K562 (cell line): ENCODE results near the gene RBPJL. TPM values are rescaled to one million over a fixed set of nuclear protein-coding genes. Genes with fewer than 3 reads are reported as not detected.

ENCODE experiments used
- ATAC-seq: fragments of 200-7000 bp; cut with Tn5 transposase; 3 replicates; pipeline ENCODE4 v1.9.1; 2020; ENCODE audit warnings: moderate library complexity
- BruUV-seq: library from RNA; stranded (reverse); fragments of 400-500 nt; replicated peaks from 2 replicates; lab custom pipeline; 2021; lab: Mats Ljungman, UMichigan
- CTCF ChIA-PET: fragments of 300-600 bp; formaldehyde crosslinking; extraction: SDS; loops from one replicate; lab custom pipeline; 2021; ENCODE audit warnings: low intra/inter-chr PET ratio; lab: Yijun Ruan, JAX
- POLR2A ChIA-PET: fragments of 300-600, 350-650 bp; sonication (Branson Sonifier 250); formaldehyde crosslinking; extraction: SDS; loops from one replicate; lab custom pipeline; 2021; ENCODE audit warnings: antibody characterized with exemption, inconsistent platforms; lab: Yijun Ruan, JAX
- DNase-seq, 4 experiments: peaks; one replicate each; pipeline versions ENCODE4 v3.0.0 to v3.0.0-alpha.2; 2011 to 2018; ENCODE audit warnings: low spot score in 3 of 4, mixed read lengths in 3 of 4; ENCODE audit errors: extremely low read depth in 1 of 4
- FAIRE-seq: peaks from 2 replicates; lab custom pipeline; 2011; peaks lifted over from hg19 to GRCh38; lab: Jason Lieb, UNC
- H2AFZ ChIP-seq: 2 replicates; pipeline ENCODE4 v1.6.0; 2011; ENCODE audit warnings: low read depth, low read length, control low read depth, inconsistent platforms
- H3K27ac ChIP-seq: fragments of 200-600 bp; 3 replicates; pipeline ENCODE4 v1.8.0; 2011; ENCODE audit warnings: low read depth, mild to moderate bottlenecking, control low read depth, inconsistent platforms, low read length, moderate library complexity, mixed read lengths; ENCODE audit errors: extremely low read depth
- H3K27me3 ChIP-seq, 2 experiments: fragments of 300-600 bp in 1 of 2; 2 replicates in 1 of 2; 3 replicates in 1 of 2; pipeline versions ENCODE4 v1.6.0 to v1.8.0; 2011; ENCODE audit warnings: inconsistent platforms in 2 of 2, low read length in 2 of 2, mild to moderate bottlenecking in 1 of 2, mixed read lengths in 1 of 2, moderate library complexity in 1 of 2; ENCODE audit not compliant: control insufficient read depth in 2 of 2, insufficient read depth in 2 of 2
- H3K36me3 ChIP-seq: fragments of 300-600 bp; 3 replicates; pipeline ENCODE4 v1.8.0; 2011; ENCODE audit warnings: mild to moderate bottlenecking, low read length, inconsistent platforms; ENCODE audit not compliant: control insufficient read depth, insufficient read depth
- H3K4me1 ChIP-seq, 2 experiments: fragments of 200-600 bp in 1 of 2; replicated peaks in 1 of 2; 2 replicates in 1 of 2; 3 replicates in 1 of 2; pipeline versions ENCODE4 v1.5.1 to v1.8.0; 2011; ENCODE audit warnings: inconsistent platforms in 2 of 2, low read length in 2 of 2, mild to moderate bottlenecking in 1 of 2, mixed read lengths in 1 of 2, moderate library complexity in 1 of 2; ENCODE audit not compliant: control insufficient read depth in 2 of 2, insufficient read depth in 2 of 2
- H3K4me2 ChIP-seq: 2 replicates; pipeline ENCODE4 v1.6.1; 2011; ENCODE audit warnings: low read length, control low read depth, inconsistent platforms, mixed read lengths; ENCODE audit not compliant: insufficient read depth
- H3K4me3 ChIP-seq: fragments of 200-600 bp; sonication (generic), shearing (Covaris generic); 2 replicates; pipeline ENCODE4 v1.5.1; 2016; ENCODE audit warnings: control low read depth, inconsistent platforms
- H3K79me2 ChIP-seq: fragments of 200-600 bp; 3 replicates; pipeline ENCODE4 v1.8.0; 2011; ENCODE audit warnings: low read length, inconsistent platforms; ENCODE audit not compliant: control insufficient read depth, insufficient read depth
- H3K9ac ChIP-seq, 2 experiments: 2 replicates each; pipeline versions ENCODE4 v1.6.0 to v1.6.1; 2011; ENCODE audit warnings: low read depth in 2 of 2, low read length in 2 of 2, control low read depth in 1 of 2, inconsistent platforms in 1 of 2, mild to moderate bottlenecking in 1 of 2, mixed read lengths in 1 of 2; ENCODE audit not compliant: insufficient read depth in 1 of 2
- H3K9me1 ChIP-seq: one replicate; pipeline ENCODE4 v1.6.0; 2011; ENCODE audit warnings: inconsistent platforms, mild to moderate bottlenecking, low read length, moderate library complexity; ENCODE audit not compliant: control insufficient read depth, insufficient read depth
- H3K9me3 ChIP-seq: replicated peaks from 2 replicates; pipeline ENCODE4 v1.5.1; 2011; ENCODE audit warnings: low read depth, low read length, inconsistent platforms; ENCODE audit not compliant: control insufficient read depth, insufficient read depth
- H4K20me1 ChIP-seq: replicated peaks from 2 replicates; pipeline ENCODE4 v1.6.1; 2011; ENCODE audit warnings: low read length, inconsistent platforms, mixed read lengths; ENCODE audit not compliant: control insufficient read depth, insufficient read depth
- BRD4 ChIP-seq: fragments of 200-600 bp; sonication (generic); IDR thresholded peaks from 2 replicates; pipeline ENCODE4 v1.6.1; 2017; ENCODE audit warnings: inconsistent platforms
- CBX1 ChIP-seq: sonication (generic); IDR thresholded peaks from 2 replicates; pipeline ENCODE4 v1.6.1; 2016; ENCODE audit warnings: antibody characterized with exemption, low read depth, mild to moderate bottlenecking
- DMBX1 ChIP-seq: fragments of 250-450 bp; sonication (Bioruptor Pico); IDR thresholded peaks from 2 replicates; pipeline ENCODE4 v1.8.0; 2022; ENCODE audit warnings: inconsistent platforms, mild to moderate bottlenecking, moderate library complexity, borderline replicate concordance
- DNMT1 ChIP-seq: fragments of 450-650 bp; IDR thresholded peaks from 2 replicates; pipeline ENCODE4 v1.6.1; 2016; ENCODE audit warnings: antibody characterized with exemption, mild to moderate bottlenecking
- ETS2 ChIP-seq: IDR thresholded peaks from 2 replicates; pipeline ENCODE4 v1.6.1; 2016; ENCODE audit warnings: borderline replicate concordance, missing genetic modification characterization, mild to moderate bottlenecking, moderate library complexity, missing compliant biosample characterization; ENCODE audit not compliant: poor library complexity, severe bottlenecking
- FOXP1 ChIP-seq: sonication (generic); formaldehyde crosslinking; IDR thresholded peaks from 2 replicates; pipeline ENCODE4 v1.8.0; 2022; ENCODE audit warnings: mild to moderate bottlenecking, missing genetic modification reagents
- ILF3 ChIP-seq: fragments of 450-650 bp; IDR thresholded peaks from 2 replicates; pipeline ENCODE4 v1.6.1; 2018; ENCODE audit warnings: antibody characterized with exemption, mild to moderate bottlenecking, moderate library complexity, borderline replicate concordance
- ILK ChIP-seq: fragments of 450-650 bp; IDR thresholded peaks from 2 replicates; pipeline ENCODE4 v1.6.1; 2016; ENCODE audit warnings: missing genetic modification characterization, low read depth, mild to moderate bottlenecking, missing compliant biosample characterization, moderate library complexity, borderline replicate concordance
- KDM5B ChIP-seq: fragments of 200-600 bp; sonication (generic); IDR thresholded peaks from 2 replicates; pipeline ENCODE4 v1.6.1; 2012; ENCODE audit warnings: low read depth, mild to moderate bottlenecking, moderate library complexity, low read length, control low read depth, inconsistent platforms; ENCODE audit not compliant: insufficient replicate concordance
- PCBP1 ChIP-seq: fragments of 200-400 bp; formaldehyde crosslinking; IDR thresholded peaks from 2 replicates; pipeline ENCODE4 v1.6.1; 2018; ENCODE audit warnings: mild to moderate bottlenecking, low read depth, low read length; ENCODE audit not compliant: poor library complexity, severe bottlenecking
- RAD21 ChIP-seq, 2 experiments: fragments of 250-450 bp in 1 of 2; fragments of 450-650 bp in 1 of 2; sonication (Bioruptor Pico) in 1 of 2; formaldehyde crosslinking in 1 of 2; IDR thresholded peaks in 1 of 2; conservative IDR thresholded peaks in 1 of 2; 2 replicates each; pipeline versions ENCODE4 v1.4.0 to v1.8.0; 2020 to 2022; ENCODE audit warnings: mild to moderate bottlenecking in 2 of 2, moderate library complexity in 1 of 2
- RBM39 ChIP-seq: fragments of 200-400 bp; formaldehyde crosslinking; optimal IDR thresholded peaks from 2 replicates; pipeline ENCODE3; 2018; ENCODE audit warnings: low read depth, low read length
- SMARCA4 ChIP-seq: fragments of 450-650 bp; IDR thresholded peaks from 2 replicates; pipeline ENCODE4 v1.6.1; 2016
- ZBTB5 ChIP-seq: fragments of 450-650 bp; IDR thresholded peaks from 2 replicates; pipeline ENCODE4 v1.6.1; 2017; ENCODE audit warnings: antibody characterized with exemption
- ZBTB9 ChIP-seq: fragments of 450-650 bp; formaldehyde crosslinking; IDR thresholded peaks from 2 replicates; pipeline ENCODE4 v1.4.0; 2020; ENCODE audit warnings: mild to moderate bottlenecking, moderate library complexity
- ZFP30 ChIP-seq: fragments of 250-450 bp; sonication (Bioruptor Pico); IDR thresholded peaks from 2 replicates; pipeline ENCODE4 v1.8.0; 2022; ENCODE audit warnings: moderate library complexity, mild to moderate bottlenecking, inconsistent platforms, borderline replicate concordance
- ZNF217 ChIP-seq: sonication (generic); formaldehyde crosslinking; IDR thresholded peaks from 2 replicates; pipeline ENCODE4 v1.8.0; 2022; ENCODE audit warnings: mild to moderate bottlenecking, missing genetic modification reagents
- ZNF224 ChIP-seq: sonication (generic); formaldehyde crosslinking; IDR thresholded peaks from 2 replicates; pipeline ENCODE4 v1.8.0; 2022; ENCODE audit warnings: mild to moderate bottlenecking, missing genetic modification reagents
- WGBS: fragments of 100-300 bp; shearing (Covaris generic); methylation state at CpG from one replicate; pipeline ENCODE4 v1.1.6; 2016; ENCODE audit warnings: low coverage, mixed read lengths; ENCODE audit not compliant: insufficient coverage; ENCODE audit errors: missing lambda C conversion rate; 5-methylcytosine and 5-hydroxymethylcytosine counted together
- in situ Hi-C: fragments of 300-500 bp; cut with MboI; formaldehyde crosslinking; loops from 4 replicates; pipeline ENCODE4 v1.15.0; 2018; ENCODE audit warnings: inconsistent platforms, mixed read lengths
- intact Hi-C: fragments of 100-400 bp; cut with micrococcal nuclease; formaldehyde crosslinking; loops from 2 replicates; pipeline ENCODE4 v1.14.2; 2022
- polyA plus RNA-seq, 8 experiments: library from polyadenylated mRNA; depleted of rRNA in 4 of 8; stranded (reverse) in 5 of 8; unstranded in 3 of 8; fragments of >200 nt; fragmentation: Nextera tagmentation in 2 of 8; fragmentation: Illumina TruSeq in 1 of 8; extraction: Ambion mirVana in 2 of 8; extraction: Trizol in 1 of 8; gene quantifications; 2 replicates each; pipeline versions ENCODE4 v1.2.1 to v1.2.3, GENCODE V29; 2011 to 2014; ENCODE audit warnings: inconsistent platforms in 1 of 8, missing spikeins in 1 of 8
- total RNA-seq, 7 experiments: library from RNA; depleted of rRNA in 6 of 7; stranded (reverse); fragments of >200 nt in 6 of 7; fragmentation: Illumina TruSeq in 2 of 7; extraction: Trizol in 2 of 7; gene quantifications; 2 replicates each; pipeline versions ENCODE4 v1.2.1 to v1.2.3, GENCODE V29; 2011 to 2021; ENCODE audit warnings: low replicate concordance in 1 of 7

The RBPJL gene
- total and polyA plus RNA-seq, 9 of the 15 experiments (the other 6 are each of a cell fraction or from before 2014, with no cell fraction given), result not detected

GRCh38 chr20:45347936-45348778 is 41.5 kb downstream of the RBPJL start, which contains the start of gene SDC4 (continued):
- TF ChIP-seq PCBP1 (peak; percentile 70), DMBX1 (CRISPR knock-in tag) (peak; percentile 17; the same call in 1 of the 2 replicates), SMARCA4 (0 out of 2 replicates have a peak, but pooled peaks have one; percentile 18)

- Histone ChIP-seq H3K36me3 (no peaks in the 10 kb centered on the region; the same call in 2 of the 3 replicates), H3K27me3 (no peaks in the 10 kb centered on the region), H3K9me1 (no peaks in the 10 kb centered on the region), H3K4me2 (no peak overlapping the region), H3K9ac (no peak overlapping the region), H2AFZ (no peak overlapping the region), H3K27ac (no peak overlapping the region), H3K4me1 (peaks cover 13 to 30% of the 10 kb centered on the region in 2 experiments; a peak in 4 of 5 replicates), H3K9me3 (no peaks in the 10 kb centered on the region), H4K20me1 (no peaks in the 10 kb centered on the region; the same call in 1 of the 2 replicates), H3K4me3 (no peak overlapping the region), H3K79me2 (peaks cover 15% of the 10 kb centered on the region; the same call in 2 of the 3 replicates)
- ChIA-PET CTCF (no interaction called here), POLR2A (no interaction called here)
- DNase-seq (no peak), ATAC-seq (no peak), FAIRE-seq (no peak)
- WGBS, result 17% methylated on average over 1 of the region's 1 CpG
- in situ Hi-C loops, result no loop called here
- intact Hi-C loops, result no loop called here
- BruUV-seq, result no TSS peak
- TF ChIP-seq ZBTB5 (no peak), ZBTB9 (CRISPR knock-in tag) (no peak), RBM39 (no peak), ZNF217 (no peak), ETS2 (tag) (no peak), ILF3 (no peak), DNMT1 (no peak), FOXP1 (no peak), CBX1 (no peak), ZFP30 (CRISPR knock-in tag) (no peak), RAD21 (CRISPR knock-in tag; conservative IDR thresholded peaks at IDR 0.05 in 1 of 2, IDR thresholded peaks at IDR 0.05 in 1 of 2) (no peak), BRD4 (no peak), KDM5B (no peak), ZNF224 (no peak), ILK (tag) (no peak)
Measured at GRCh38 chr20:45350217-45350616, 43.6 kb downstream of the RBPJL start.
